GM18508 (cell line): ENCODE measurements around the gene EPHA6.
"Not testable (repeated sequence)": the region's sequence is repeated elsewhere in the genome, so short reads cannot be mapped to it uniquely, and the experiment has no call there.

Experiments
- ATAC-seq: cut with Tn5 transposase; IDR thresholded peaks from one replicate; pipeline ENCODE4 v1.9.1; 2021; ENCODE audit warnings: moderate number of reproducible peaks; ENCODE audit not compliant: insufficient read depth, unreplicated experiment

EPHA6 gene

GRCh38 chr3:97259263-97259662, 444.9 kb downstream of the EPHA6 start:
- no peak for ATAC-seq

GRCh38 chr3:97264180-97264579, 449.8 kb downstream of the EPHA6 start:
- no peak for ATAC-seq

- ATAC-seq = no peak
Observed at GRCh38 chr3:97265237-97266005, 451.0 kb downstream of the EPHA6 start.

- no peak for ATAC-seq
Observed at GRCh38 chr3:97269202-97269601, 454.8 kb downstream of the EPHA6 start.

- ATAC-seq = not testable (repeated sequence)
Observed at GRCh38 chr3:97276879-97277550, 462.6 kb downstream of the EPHA6 start.

- ATAC-seq = no peak
Observed at GRCh38 chr3:97277708-97278107, 463.3 kb downstream of the EPHA6 start.

GRCh38 chr3:97278506-97278905, 464.1 kb downstream of the EPHA6 start:
- no peak for ATAC-seq

- no peak for ATAC-seq
Observed at GRCh38 chr3:97291901-97292300, 477.5 kb downstream of the EPHA6 start.

- ATAC-seq = no peak
Observed at GRCh38 chr3:97293596-97294131, 479.3 kb downstream of the EPHA6 start.

- no peak for ATAC-seq
Observed at GRCh38 chr3:97297032-97297431, 482.6 kb downstream of the EPHA6 start.

GRCh38 chr3:97301114-97301513, 486.7 kb downstream of the EPHA6 start:
- no peak for ATAC-seq

GRCh38 chr3:97306226-97306625, 491.8 kb downstream of the EPHA6 start:
- ATAC-seq = no peak

GRCh38 chr3:97338375-97338774, 524.0 kb downstream of the EPHA6 start:
- no peak for ATAC-seq

- ATAC-seq = no peak
Observed at GRCh38 chr3:97340940-97341339, 526.5 kb downstream of the EPHA6 start.

GRCh38 chr3:97347780-97348179, 533.4 kb downstream of the EPHA6 start:
- ATAC-seq = no peak

- no peak for ATAC-seq
Observed at GRCh38 chr3:97350971-97351370, 536.6 kb downstream of the EPHA6 start.

GRCh38 chr3:97353176-97353575, 538.8 kb downstream of the EPHA6 start:
- ATAC-seq = no peak

- ATAC-seq = no peak
Observed at GRCh38 chr3:97359977-97360376, 545.6 kb downstream of the EPHA6 start.

- ATAC-seq = no peak
Observed at GRCh38 chr3:97360804-97361203, 546.4 kb downstream of the EPHA6 start.

GRCh38 chr3:97384583-97384982, 570.2 kb downstream of the EPHA6 start:
- ATAC-seq = no peak

GRCh38 chr3:97388774-97389173, 574.4 kb downstream of the EPHA6 start:
- no peak for ATAC-seq

- no peak for ATAC-seq
Observed at GRCh38 chr3:97389936-97390335, 575.5 kb downstream of the EPHA6 start.
